ENCODE data around the gene PLPPR1. TPM values are rescaled to one million over a fixed set of nuclear protein-coding genes. Genes with fewer than 3 reads are reported as not detected.

The PLPPR1 gene
- total RNA-seq, 1 donor = not detected

- DNase-seq (ENCODE audit: low read depth in 2 of 3, low spot score in 2 of 3) = no peak
Observed at GRCh38 chr9:101372327-101373118, 344.0 kb downstream of the PLPPR1 start.

Small RNAs within 50 kb of the gene (small RNA-seq; reads per million reads assigned to genes)
- gene RF00322 = not detected

Data from hematopoietic multipotent progenitor cell (in vitro differentiated cells).